ENCODE data around the gene MGMT.

GRCh38 chr10:129617768-129618167, 150.7 kb downstream of the MGMT start:
- TF ChIP-seq POLR2A (IDR thresholded peaks at IDR 0.05) = no peak
- TF ChIP-seq CTCF (IDR thresholded peaks at IDR 0.05) = no peak
